SK-N-SH (cell line): Measurements from ENCODE around the gene RBBP8NL. TPM values are rescaled to one million over a fixed set of nuclear protein-coding genes. Genes with fewer than 3 reads are reported as not detected.

ENCODE experiments used
- CTCF ChIA-PET: fragments of 300-600, 350-600 bp; formaldehyde crosslinking; extraction: SDS; loops from one replicate; lab custom pipeline; 2021; lab: Yijun Ruan, JAX
- POLR2A ChIA-PET: fragments of 350-600 bp; sonication (Branson Sonifier 250); formaldehyde crosslinking; extraction: SDS; loops from one replicate; lab custom pipeline; 2020; ENCODE audit warnings: antibody characterized with exemption, inconsistent platforms; lab: Yijun Ruan, JAX
- DNase-seq: peaks from one replicate; pipeline ENCODE4 v3.0.0; 2012
- H2AFZ ChIP-seq: fragments of 200-600 bp; sonication (generic); 2 replicates; pipeline ENCODE4 v1.8.1; 2016; ENCODE audit warnings: antibody characterized with exemption, mild to moderate bottlenecking, low read depth
- H3F3A ChIP-seq: fragments of 200-600 bp; sonication (generic); replicated peaks from 2 replicates; pipeline ENCODE3; 2016; ENCODE audit warnings: antibody characterized with exemption, mild to moderate bottlenecking; ENCODE audit not compliant: insufficient read depth
- H3K27ac ChIP-seq, 2 experiments: fragments of 200-500 bp in 1 of 2; fragments of 200-600 bp in 1 of 2; sonication (Bioruptor generic) in 1 of 2; sonication (generic), shearing (Covaris generic) in 1 of 2; 2 replicates each; pipeline versions ENCODE4 v1.5.1 to v1.6.1; 2014 to 2016; ENCODE audit warnings: low read depth in 2 of 2, inconsistent platforms in 1 of 2, low read length in 1 of 2, mild to moderate bottlenecking in 1 of 2, mixed read lengths in 1 of 2
- H3K27me3 ChIP-seq: fragments of 200-600 bp; sonication (generic), shearing (Covaris generic); 2 replicates; pipeline ENCODE4 v1.6.1; 2016; ENCODE audit warnings: mixed run types; ENCODE audit not compliant: insufficient read depth
- H3K36me3 ChIP-seq, 2 experiments: fragments of 200-500 bp in 1 of 2; fragments of 200-600 bp in 1 of 2; sonication (Bioruptor generic) in 1 of 2; sonication (generic) in 1 of 2; replicated peaks in 1 of 2; 2 replicates each; pipeline versions ENCODE3 to v1.5.1; 2014 to 2016; ENCODE audit warnings: low read length in 1 of 2, mild to moderate bottlenecking in 1 of 2; ENCODE audit not compliant: insufficient read depth in 2 of 2, control insufficient read depth in 1 of 2
- H3K4me1 ChIP-seq, 2 experiments: fragments of 200-500 bp in 1 of 2; fragments of 200-600 bp in 1 of 2; sonication (Bioruptor generic) in 1 of 2; sonication (generic), shearing (Covaris generic) in 1 of 2; 2 replicates each; pipeline versions ENCODE4 v1.5.1 to v1.6.1; 2014 to 2016; ENCODE audit warnings: low read depth in 1 of 2, low read length in 1 of 2, mixed run types in 1 of 2; ENCODE audit not compliant: insufficient read depth in 2 of 2, control insufficient read depth in 1 of 2
- H3K4me2 ChIP-seq: fragments of 200-600 bp; sonication (generic), shearing (Covaris generic); 2 replicates; pipeline ENCODE4 v1.6.1; 2017; ENCODE audit warnings: mixed run types
- H3K4me3 ChIP-seq, 2 experiments: fragments of 200-500 bp in 1 of 2; fragments of 200-600 bp in 1 of 2; sonication (Bioruptor generic) in 1 of 2; sonication (generic), shearing (Covaris generic) in 1 of 2; 2 replicates each; pipeline versions ENCODE4 v1.5.1 to v1.8.1; 2014 to 2016; ENCODE audit warnings: low read depth in 2 of 2, inconsistent platforms in 1 of 2, low read length in 1 of 2, mild to moderate bottlenecking in 1 of 2, mixed read lengths in 1 of 2, moderate library complexity in 1 of 2
- H3K79me2 ChIP-seq: fragments of 200-600 bp; sonication (generic); 2 replicates; pipeline ENCODE4 v1.8.1; 2017; ENCODE audit warnings: mild to moderate bottlenecking; ENCODE audit not compliant: insufficient read depth
- H3K9ac ChIP-seq: fragments of 200-600 bp; sonication (generic); 2 replicates; pipeline ENCODE4 v1.6.1; 2017; ENCODE audit warnings: mixed run types
- H3K9me2 ChIP-seq: fragments of 200-600 bp; sonication (generic); 2 replicates; pipeline ENCODE4 v1.6.1; 2017; ENCODE audit warnings: mixed run types
- H3K9me3 ChIP-seq: fragments of 200-600 bp; sonication (generic); 2 replicates; pipeline ENCODE4 v1.6.1; 2017; ENCODE audit warnings: mixed run types, mild to moderate bottlenecking, moderate library complexity
- H4K20me1 ChIP-seq: fragments of 200-600 bp; sonication (generic); 2 replicates; pipeline ENCODE4 v1.6.1; 2017; ENCODE audit warnings: mild to moderate bottlenecking, mixed run types; ENCODE audit not compliant: insufficient read depth
- CHD2 ChIP-seq: fragments of 150-350 bp; IDR thresholded peaks from 2 replicates; pipeline ENCODE4 v1.6.1; 2018; ENCODE audit warnings: low read length; ENCODE audit not compliant: partially characterized antibody
- EP300 ChIP-seq, 2 experiments: IDR thresholded peaks; 2 replicates each; pipeline versions ENCODE4 v1.4.0 to v1.6.1; 2012; ENCODE audit warnings: borderline replicate concordance in 1 of 2, low read depth in 1 of 2, low read length in 1 of 2
- EZH2phosphoT487 ChIP-seq: fragments of 200-600 bp; sonication (generic); IDR thresholded peaks from 2 replicates; pipeline ENCODE4 v1.6.1; 2017; ENCODE audit warnings: low read depth, mixed run types, mild to moderate bottlenecking, antibody characterized with exemption, moderate library complexity, borderline replicate concordance
- GATA2 ChIP-seq: sonication (generic); formaldehyde crosslinking; IDR thresholded peaks from 2 replicates; pipeline ENCODE4 v1.5.0; 2020; ENCODE audit warnings: mild to moderate bottlenecking, missing genetic modification reagents
- MEF2A ChIP-seq: IDR thresholded peaks from 2 replicates; pipeline ENCODE4 v1.4.0; 2012; ENCODE audit warnings: low read depth, borderline replicate concordance
- RFX5 ChIP-seq: IDR thresholded peaks from 2 replicates; pipeline ENCODE4 v1.6.1; 2012; ENCODE audit warnings: mild to moderate bottlenecking, improper control_type of control experiment, low read length
- YY1 ChIP-seq: IDR thresholded peaks from 2 replicates; pipeline ENCODE4 v1.4.0; 2012; ENCODE audit warnings: low read depth, mild to moderate bottlenecking
- WGBS: methylation state at CpG from one replicate; pipeline ENCODE4 v1.1.6; 2017; ENCODE audit warnings: low lambda C conversion rate; 5-methylcytosine and 5-hydroxymethylcytosine counted together
- polyA plus RNA-seq, 3 experiments: library from polyadenylated mRNA; depleted of rRNA; stranded (reverse); fragments of >200 nt; gene quantifications; 2 replicates each; pipeline ENCODE4 v1.2.3, GENCODE V29; 2012

The RBBP8NL gene
- polyA plus RNA-seq, 1 of the 3 experiments (the other 2 are of a cell fraction) = not detected

- WGBS = 90% methylated on average over 15 of the region's 29 CpGs
- Histone ChIP-seq H3K4me1 (peaks cover 33 to 78% of the 10 kb centered on the region in 2 experiments; a peak in 3 of 4 replicates), H3K79me2 (no peaks in the 10 kb centered on the region), H3K27me3 (no peaks in the 10 kb centered on the region), H3K9me3 (no peaks in the 10 kb centered on the region), H2AFZ (no peak overlapping the region), H3K9ac (no peak overlapping the region), H3K4me2 (no peak overlapping the region), H3F3A (peaks cover 10% of the 10 kb centered on the region), H3K4me3 (no peak overlapping the region), H3K36me3 (peaks cover 0 to 3% of the 10 kb centered on the region in 2 experiments), H4K20me1 (no peaks in the 10 kb centered on the region), H3K9me2 (no peaks in the 10 kb centered on the region), H3K27ac (no peak overlapping the region; a peak in 1 of 4 replicates)
- DNase-seq = no peak
- ChIA-PET CTCF (interaction anchor here (12.0 kb wide), 1 partner anchor 9 kb away, joined by 127 read pairs; no protein-coding TSS in a partner anchor), POLR2A (no interaction called here)
- TF ChIP-seq EP300 (IDR thresholded peaks at IDR 0.05; ENCODE audit: borderline replicate concordance in 1 of 2, low read depth in 1 of 2, low read length in 1 of 2) = no peak
- no peak for TF ChIP-seq MEF2A
- TF ChIP-seq CHD2 = no peak
- no peak for TF ChIP-seq EZH2phosphoT487
- no peak for TF ChIP-seq YY1
These were observed 55.0 kb downstream of the RBBP8NL start for GRCh38 chr20:62372042-62372993.

GRCh38 chr20:62371588-62372041 is 55.7 kb downstream of the RBBP8NL start:
- TF ChIP-seq RFX5 (no peak), GATA2 (CRISPR knock-in tag) (no peak), MEF2A (no peak)
- no peaks in the 10 kb centered on the region for H4K20me1 ChIP-seq
- H3K9me3 ChIP-seq = no peaks in the 10 kb centered on the region
- H3K27ac ChIP-seq = no peak overlapping the region; a peak in 1 of 4 replicates
- no peak overlapping the region for H3K4me3 ChIP-seq
- no peak for DNase-seq
- no CpG with 5 or more reads among the region's 8 CpGs for WGBS
- H3K36me3 ChIP-seq = no peaks in the 10 kb centered on the region
- peaks cover 10% of the 10 kb centered on the region for H3F3A ChIP-seq
- H3K9ac ChIP-seq = no peak overlapping the region
- H3K9me2 ChIP-seq = no peaks in the 10 kb centered on the region
- H3K4me2 ChIP-seq = no peak overlapping the region
- no peak overlapping the region for H2AFZ ChIP-seq
- peaks cover 33 to 71% of the 10 kb centered on the region in 2 experiments; a peak in 3 of 4 replicates for H3K4me1 ChIP-seq
- no peaks in the 10 kb centered on the region for H3K79me2 ChIP-seq
- POLR2A ChIA-PET = interaction anchor here (1.0 kb wide), 1 partner anchor 14 kb away, joined by 5 read pairs; no protein-coding TSS in a partner anchor
- H3K27me3 ChIP-seq = no peaks in the 10 kb centered on the region
- CTCF ChIA-PET = interaction anchor here (4.5 to 12.0 kb wide), 2 partner anchors 9 to 34 kb away, joined by 13 to 127 read pairs; no protein-coding TSS in a partner anchor
